ENCODE results near the gene IKZF1. TPM values are rescaled to one million over a fixed set of nuclear protein-coding genes. Genes with fewer than 3 reads are reported as not detected.

Gene IKZF1
- total and polyA plus RNA-seq, 9 of the 15 experiments (the other 6 are each of a cell fraction or from before 2014, with no cell fraction given): 12.6 to 85.3 (median 44.7) TPM

DNA sequence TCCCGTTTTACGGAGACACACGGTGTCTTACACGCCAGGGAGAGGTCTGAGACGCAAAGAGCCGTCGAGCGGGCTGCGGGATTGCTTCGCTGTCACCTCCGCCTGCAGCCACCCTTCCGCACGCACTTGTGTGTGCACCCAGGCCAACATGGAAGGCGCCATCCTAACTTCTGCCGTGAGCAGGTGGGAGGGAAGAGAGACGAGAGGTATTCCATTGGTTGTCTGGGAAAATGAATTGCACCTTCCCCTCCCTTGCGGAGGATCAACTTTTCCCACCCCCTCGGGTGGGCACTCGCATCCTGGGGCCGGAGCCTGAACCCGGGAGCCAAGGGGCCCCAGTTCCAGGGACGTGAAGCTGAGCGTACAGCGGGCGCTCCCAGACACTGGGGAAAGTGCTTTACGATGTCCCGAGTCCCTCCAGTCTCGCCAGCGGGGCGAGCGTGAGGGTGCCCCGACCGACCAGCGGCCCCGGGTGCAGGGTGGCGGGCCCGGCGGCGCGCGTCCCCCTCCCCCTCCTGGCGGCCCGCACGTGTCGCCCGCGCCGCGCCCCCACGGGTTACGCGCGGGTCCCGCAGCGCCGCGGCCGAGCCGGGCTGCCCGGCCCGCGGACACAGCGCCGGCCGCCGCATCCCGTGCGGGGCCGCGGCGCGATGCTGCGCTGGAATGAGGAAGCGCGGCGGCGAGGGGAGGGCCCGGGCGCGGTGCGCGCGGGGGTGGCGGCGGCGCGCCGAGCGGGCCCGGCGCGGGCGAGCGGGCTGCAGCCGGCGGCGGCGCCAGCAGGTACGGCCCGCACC, 984 bp upstream of the IKZF1 start:
- ATAC-seq: peak; percentile 3
- TF ChIP-seq CBX2 (IDR thresholded peaks at IDR 0.05; ENCODE audit: insufficient read depth, low read length, poor library complexity, severe bottlenecking): no peak
- TF ChIP-seq KHSRP (IDR thresholded peaks at IDR 0.05): no peak
- no peak for TF ChIP-seq FIP1L1 (IDR thresholded peaks at IDR 0.05; ENCODE audit: low read depth, low read length, poor library complexity, severe bottlenecking)
- no peak for TF ChIP-seq ELF4 (CRISPR knock-in tag; IDR thresholded peaks at IDR 0.05)
- TF ChIP-seq ZNF282 (CRISPR knock-in tag; IDR thresholded peaks at IDR 0.05): no peak
- TF ChIP-seq RB1 (IDR thresholded peaks at IDR 0.05; ENCODE audit: low read depth): 0 out of 2 replicates have a peak, but pooled peaks have one; percentile 8
- TF ChIP-seq, protein P1, sequence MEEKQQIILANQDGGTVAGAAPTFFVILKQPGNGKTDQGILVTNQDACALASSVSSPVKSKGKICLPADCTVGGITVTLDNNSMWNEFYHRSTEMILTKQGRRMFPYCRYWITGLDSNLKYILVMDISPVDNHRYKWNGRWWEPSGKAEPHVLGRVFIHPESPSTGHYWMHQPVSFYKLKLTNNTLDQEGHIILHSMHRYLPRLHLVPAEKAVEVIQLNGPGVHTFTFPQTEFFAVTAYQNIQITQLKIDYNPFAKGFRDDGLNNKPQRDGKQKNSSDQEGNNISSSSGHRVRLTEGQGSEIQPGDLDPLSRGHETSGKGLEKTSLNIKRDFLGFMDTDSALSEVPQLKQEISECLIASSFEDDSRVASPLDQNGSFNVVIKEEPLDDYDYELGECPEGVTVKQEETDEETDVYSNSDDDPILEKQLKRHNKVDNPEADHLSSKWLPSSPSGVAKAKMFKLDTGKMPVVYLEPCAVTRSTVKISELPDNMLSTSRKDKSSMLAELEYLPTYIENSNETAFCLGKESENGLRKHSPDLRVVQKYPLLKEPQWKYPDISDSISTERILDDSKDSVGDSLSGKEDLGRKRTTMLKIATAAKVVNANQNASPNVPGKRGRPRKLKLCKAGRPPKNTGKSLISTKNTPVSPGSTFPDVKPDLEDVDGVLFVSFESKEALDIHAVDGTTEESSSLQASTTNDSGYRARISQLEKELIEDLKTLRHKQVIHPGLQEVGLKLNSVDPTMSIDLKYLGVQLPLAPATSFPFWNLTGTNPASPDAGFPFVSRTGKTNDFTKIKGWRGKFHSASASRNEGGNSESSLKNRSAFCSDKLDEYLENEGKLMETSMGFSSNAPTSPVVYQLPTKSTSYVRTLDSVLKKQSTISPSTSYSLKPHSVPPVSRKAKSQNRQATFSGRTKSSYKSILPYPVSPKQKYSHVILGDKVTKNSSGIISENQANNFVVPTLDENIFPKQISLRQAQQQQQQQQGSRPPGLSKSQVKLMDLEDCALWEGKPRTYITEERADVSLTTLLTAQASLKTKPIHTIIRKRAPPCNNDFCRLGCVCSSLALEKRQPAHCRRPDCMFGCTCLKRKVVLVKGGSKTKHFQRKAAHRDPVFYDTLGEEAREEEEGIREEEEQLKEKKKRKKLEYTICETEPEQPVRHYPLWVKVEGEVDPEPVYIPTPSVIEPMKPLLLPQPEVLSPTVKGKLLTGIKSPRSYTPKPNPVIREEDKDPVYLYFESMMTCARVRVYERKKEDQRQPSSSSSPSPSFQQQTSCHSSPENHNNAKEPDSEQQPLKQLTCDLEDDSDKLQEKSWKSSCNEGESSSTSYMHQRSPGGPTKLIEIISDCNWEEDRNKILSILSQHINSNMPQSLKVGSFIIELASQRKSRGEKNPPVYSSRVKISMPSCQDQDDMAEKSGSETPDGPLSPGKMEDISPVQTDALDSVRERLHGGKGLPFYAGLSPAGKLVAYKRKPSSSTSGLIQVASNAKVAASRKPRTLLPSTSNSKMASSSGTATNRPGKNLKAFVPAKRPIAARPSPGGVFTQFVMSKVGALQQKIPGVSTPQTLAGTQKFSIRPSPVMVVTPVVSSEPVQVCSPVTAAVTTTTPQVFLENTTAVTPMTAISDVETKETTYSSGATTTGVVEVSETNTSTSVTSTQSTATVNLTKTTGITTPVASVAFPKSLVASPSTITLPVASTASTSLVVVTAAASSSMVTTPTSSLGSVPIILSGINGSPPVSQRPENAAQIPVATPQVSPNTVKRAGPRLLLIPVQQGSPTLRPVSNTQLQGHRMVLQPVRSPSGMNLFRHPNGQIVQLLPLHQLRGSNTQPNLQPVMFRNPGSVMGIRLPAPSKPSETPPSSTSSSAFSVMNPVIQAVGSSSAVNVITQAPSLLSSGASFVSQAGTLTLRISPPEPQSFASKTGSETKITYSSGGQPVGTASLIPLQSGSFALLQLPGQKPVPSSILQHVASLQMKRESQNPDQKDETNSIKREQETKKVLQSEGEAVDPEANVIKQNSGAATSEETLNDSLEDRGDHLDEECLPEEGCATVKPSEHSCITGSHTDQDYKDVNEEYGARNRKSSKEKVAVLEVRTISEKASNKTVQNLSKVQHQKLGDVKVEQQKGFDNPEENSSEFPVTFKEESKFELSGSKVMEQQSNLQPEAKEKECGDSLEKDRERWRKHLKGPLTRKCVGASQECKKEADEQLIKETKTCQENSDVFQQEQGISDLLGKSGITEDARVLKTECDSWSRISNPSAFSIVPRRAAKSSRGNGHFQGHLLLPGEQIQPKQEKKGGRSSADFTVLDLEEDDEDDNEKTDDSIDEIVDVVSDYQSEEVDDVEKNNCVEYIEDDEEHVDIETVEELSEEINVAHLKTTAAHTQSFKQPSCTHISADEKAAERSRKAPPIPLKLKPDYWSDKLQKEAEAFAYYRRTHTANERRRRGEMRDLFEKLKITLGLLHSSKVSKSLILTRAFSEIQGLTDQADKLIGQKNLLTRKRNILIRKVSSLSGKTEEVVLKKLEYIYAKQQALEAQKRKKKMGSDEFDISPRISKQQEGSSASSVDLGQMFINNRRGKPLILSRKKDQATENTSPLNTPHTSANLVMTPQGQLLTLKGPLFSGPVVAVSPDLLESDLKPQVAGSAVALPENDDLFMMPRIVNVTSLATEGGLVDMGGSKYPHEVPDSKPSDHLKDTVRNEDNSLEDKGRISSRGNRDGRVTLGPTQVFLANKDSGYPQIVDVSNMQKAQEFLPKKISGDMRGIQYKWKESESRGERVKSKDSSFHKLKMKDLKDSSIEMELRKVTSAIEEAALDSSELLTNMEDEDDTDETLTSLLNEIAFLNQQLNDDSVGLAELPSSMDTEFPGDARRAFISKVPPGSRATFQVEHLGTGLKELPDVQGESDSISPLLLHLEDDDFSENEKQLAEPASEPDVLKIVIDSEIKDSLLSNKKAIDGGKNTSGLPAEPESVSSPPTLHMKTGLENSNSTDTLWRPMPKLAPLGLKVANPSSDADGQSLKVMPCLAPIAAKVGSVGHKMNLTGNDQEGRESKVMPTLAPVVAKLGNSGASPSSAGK (IDR thresholded peaks at IDR 0.05): no peak
- no peak for TF ChIP-seq ZFP36 (IDR thresholded peaks at IDR 0.05; ENCODE audit: low read depth, low read length, partially characterized antibody)
- TF ChIP-seq BMI1 (IDR thresholded peaks at IDR 0.05; ENCODE audit: low read length): no peak
- TF ChIP-seq SMARCA4 (IDR thresholded peaks at IDR 0.05): no peak
- TF ChIP-seq MTA2 (IDR thresholded peaks at IDR 0.05; ENCODE audit: low read depth): no peak
- TF ChIP-seq EGR1 (conservative IDR thresholded peaks at IDR 0.05): no peak
- no peak for TF ChIP-seq POLR2AphosphoS2 (IDR thresholded peaks at IDR 0.05; ENCODE audit: low read length)

More for the DNA sequence above, 984 bp upstream of the IKZF1 start:
- no TSS peak for BruUV-seq (replicated peaks)
- POLR2A ChIA-PET: no interaction called here
- H3K4me3 ChIP-seq: peak overlapping the region; percentile 70
- H3K9me3 ChIP-seq (replicated peaks; ENCODE audit: control insufficient read depth, insufficient read depth, low read depth, low read length): no peaks in the 10 kb centered on the region
- CTCF ChIA-PET (ENCODE audit: low intra/inter-chr PET ratio): no interaction called here
- FAIRE-seq: no peak
- H3K4me1 ChIP-seq (replicated peaks in 1 of 2; ENCODE audit: control insufficient read depth in 2 of 2, insufficient read depth in 2 of 2, low read length in 2 of 2): peaks cover 10 to 19% of the 10 kb centered on the region in 2 experiments
- no peaks in the 10 kb centered on the region for H4K20me1 ChIP-seq (replicated peaks; ENCODE audit: control insufficient read depth, insufficient read depth, low read length)
- peak overlapping the region; percentile 75 for H2AFZ ChIP-seq (ENCODE audit: low read depth, low read length)
- no peaks in the 10 kb centered on the region for H3K9me1 ChIP-seq (ENCODE audit: control insufficient read depth, insufficient read depth, low read length)
- in situ Hi-C loops (cut with MboI): no loop called here
- H3K9ac ChIP-seq (ENCODE audit: insufficient read depth in 1 of 2, low read depth in 2 of 2, low read length in 2 of 2): peak overlapping the region; percentile 78 to 94; a peak in 3 of 4 replicates
- H3K79me2 ChIP-seq (ENCODE audit: control insufficient read depth, insufficient read depth, low read length): peaks cover 41% of the 10 kb centered on the region
- H3K4me2 ChIP-seq (ENCODE audit: insufficient read depth, low read length): peak overlapping the region; percentile 92
- 36% methylated on average over 58 of the region's 100 CpGs for WGBS (ENCODE audit: insufficient coverage, low coverage, missing lambda C conversion rate)
- H3K27ac ChIP-seq (ENCODE audit: extremely low read depth, low read depth, low read length): peak overlapping the region; percentile 80; the same call in 1 of the 3 replicates
- no peaks in the 10 kb centered on the region for H3K27me3 ChIP-seq (ENCODE audit: control insufficient read depth in 2 of 2, insufficient read depth in 2 of 2, low read length in 2 of 2)
- H3K36me3 ChIP-seq (ENCODE audit: control insufficient read depth, insufficient read depth, low read length): peaks cover 6% of the 10 kb centered on the region; the same call in 2 of the 3 replicates
- DNase-seq (ENCODE audit: extremely low read depth in 1 of 4, low spot score in 3 of 4): peak; percentile 59 to 72 (median 66)
- intact Hi-C loops (cut with micrococcal nuclease): no loop called here
